KOPT-K1 (cell line): ENCODE results near the gene TTYH3.

ENCODE experiments used
- H3K27ac ChIP-seq: fragments of 200-600 bp; sonication (generic); 2 replicates; pipeline ENCODE4 v1.5.1; 2016; ENCODE audit warnings: antibody characterized with exemption, mild to moderate bottlenecking, low read depth, low read length; ENCODE audit not compliant: poor library complexity, severe bottlenecking
- H3K36me3 ChIP-seq: fragments of 200-600 bp; sonication (generic); 2 replicates; pipeline ENCODE4 v1.5.1; 2017; ENCODE audit warnings: antibody characterized with exemption, mild to moderate bottlenecking, low read length, moderate library complexity; ENCODE audit not compliant: insufficient read depth
- H3K9me3 ChIP-seq: fragments of 200-600 bp; sonication (generic); 2 replicates; pipeline ENCODE4 v1.5.1; 2017; ENCODE audit warnings: antibody characterized with exemption, low read length, mild to moderate bottlenecking; ENCODE audit not compliant: insufficient read depth, poor library complexity, severe bottlenecking

Gene TTYH3

DNA sequence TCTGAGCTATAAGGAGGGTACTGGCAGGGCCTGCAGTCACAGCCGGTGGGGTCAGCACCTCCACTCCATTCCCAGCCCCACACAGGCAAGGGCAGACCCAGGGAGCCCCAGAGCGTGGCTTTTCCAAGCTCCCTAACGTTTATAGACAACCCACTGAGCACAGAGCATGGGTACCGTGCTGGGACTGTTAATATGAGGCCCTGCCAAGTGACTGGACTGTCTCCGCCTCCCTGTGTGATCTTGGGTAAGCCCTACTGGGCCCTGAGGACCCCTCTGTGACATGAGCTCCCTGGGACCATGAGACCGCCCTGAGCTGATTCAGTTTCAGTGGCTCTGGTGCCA is 12.4 kb downstream of the TTYH3 start:
- Histone ChIP-seq H3K27ac (no peak overlapping the region), H3K36me3 (peaks cover 4% of the 10 kb centered on the region; the same call in 1 of the 2 replicates), H3K9me3 (no peaks in the 10 kb centered on the region)

DNA sequence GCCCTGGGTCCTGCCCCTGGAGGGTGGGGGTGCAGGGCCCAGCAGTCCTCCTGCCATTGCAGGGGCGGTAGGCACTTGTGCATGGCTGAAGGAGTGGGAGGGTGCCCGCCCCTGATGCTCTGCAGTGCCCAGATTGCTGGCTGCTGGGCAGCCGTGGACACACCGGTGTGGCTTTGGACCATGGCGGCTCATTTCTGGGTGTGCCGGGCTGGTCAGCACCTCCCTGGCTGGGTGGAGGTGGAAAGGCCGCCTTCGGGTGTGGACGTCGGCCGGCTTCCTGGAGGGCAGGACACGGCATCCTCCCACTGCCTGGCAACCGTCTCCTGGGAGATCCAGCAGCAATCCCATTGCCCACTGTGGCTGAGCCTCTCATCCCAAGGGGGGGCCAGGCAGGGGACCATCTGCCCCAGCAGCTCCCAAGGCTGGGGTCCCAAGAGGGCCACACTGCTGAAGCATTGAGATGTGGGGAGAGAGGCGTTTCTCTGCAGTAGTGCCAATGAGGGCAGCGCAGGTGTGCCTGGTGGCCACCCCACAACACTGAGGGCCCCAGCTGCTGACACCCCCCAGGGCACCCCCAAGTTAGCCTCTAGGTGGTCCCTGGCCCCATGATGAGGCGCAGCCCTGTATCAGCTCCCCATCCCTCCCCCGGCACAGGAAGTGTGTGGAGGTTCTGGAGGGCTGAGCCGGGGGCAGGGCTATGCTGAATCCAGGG is 12.9 kb downstream of the TTYH3 start:
- Histone ChIP-seq H3K9me3 (no peaks in the 10 kb centered on the region), H3K27ac (peak overlapping the region; percentile 43), H3K36me3 (peaks cover 4% of the 10 kb centered on the region; the same call in 1 of the 2 replicates)

- Histone ChIP-seq H3K36me3 (peaks cover 4% of the 10 kb centered on the region; the same call in 1 of the 2 replicates), H3K9me3 (no peaks in the 10 kb centered on the region), H3K27ac (peak overlapping the region; percentile 43)
Observed at GRCh38 chr7:2645274-2645868, 13.6 kb downstream of the TTYH3 start.

GRCh38 chr7:2646336-2646679 is 14.5 kb downstream of the TTYH3 start:
- Histone ChIP-seq H3K27ac (no peak overlapping the region), H3K9me3 (no peaks in the 10 kb centered on the region), H3K36me3 (peaks cover 4% of the 10 kb centered on the region; the same call in 1 of the 2 replicates)

GRCh38 chr7:2646680-2647571 is 15.1 kb downstream of the TTYH3 start:
- H3K9me3 ChIP-seq = no peaks in the 10 kb centered on the region
- peaks cover 7% of the 10 kb centered on the region; the same call in 1 of the 2 replicates for H3K36me3 ChIP-seq
- H3K27ac ChIP-seq = no peak overlapping the region

DNA sequence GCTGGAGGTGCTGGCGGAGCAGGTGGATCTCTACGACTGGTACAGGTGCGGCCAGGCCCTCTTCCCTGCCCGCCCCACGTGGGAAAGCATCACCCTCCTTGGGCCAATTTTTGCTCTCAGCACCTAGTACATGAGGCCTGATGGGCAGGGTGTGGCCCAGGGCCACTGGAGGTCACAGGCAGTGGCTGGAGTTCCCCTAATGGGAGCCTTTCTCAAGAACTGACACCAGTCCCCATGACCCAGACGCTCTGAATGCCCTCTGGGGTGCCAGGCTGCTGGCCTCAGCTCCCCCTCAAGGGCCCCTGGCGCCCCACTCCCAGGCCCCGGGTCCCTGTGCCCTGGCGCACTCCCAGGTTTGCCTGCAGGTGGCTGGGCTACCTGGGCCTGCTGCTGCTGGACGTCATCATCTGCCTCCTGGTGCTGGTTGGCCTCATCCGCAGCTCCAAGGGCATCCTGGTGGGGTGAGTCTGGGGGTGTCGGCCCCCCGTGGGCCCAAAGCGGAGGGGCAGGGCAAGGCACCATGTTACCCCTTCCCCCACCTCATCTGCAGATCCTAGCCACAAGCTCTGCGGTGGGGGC is 15.9 kb downstream of the TTYH3 start:
- H3K27ac ChIP-seq = no peak overlapping the region
- H3K9me3 ChIP-seq = no peaks in the 10 kb centered on the region
- H3K36me3 ChIP-seq = peaks cover 8% of the 10 kb centered on the region; the same call in 1 of the 2 replicates

GRCh38 chr7:2649139-2649838 is 17.5 kb downstream of the TTYH3 start:
- Histone ChIP-seq H3K27ac (no peak overlapping the region), H3K9me3 (no peaks in the 10 kb centered on the region), H3K36me3 (peaks cover 8% of the 10 kb centered on the region; the same call in 1 of the 2 replicates)

- Histone ChIP-seq H3K36me3 (peaks cover 8% of the 10 kb centered on the region; the same call in 1 of the 2 replicates), H3K27ac (no peak overlapping the region), H3K9me3 (no peaks in the 10 kb centered on the region)
Observed at GRCh38 chr7:2649991-2650390, 18.2 kb downstream of the TTYH3 start.

DNA sequence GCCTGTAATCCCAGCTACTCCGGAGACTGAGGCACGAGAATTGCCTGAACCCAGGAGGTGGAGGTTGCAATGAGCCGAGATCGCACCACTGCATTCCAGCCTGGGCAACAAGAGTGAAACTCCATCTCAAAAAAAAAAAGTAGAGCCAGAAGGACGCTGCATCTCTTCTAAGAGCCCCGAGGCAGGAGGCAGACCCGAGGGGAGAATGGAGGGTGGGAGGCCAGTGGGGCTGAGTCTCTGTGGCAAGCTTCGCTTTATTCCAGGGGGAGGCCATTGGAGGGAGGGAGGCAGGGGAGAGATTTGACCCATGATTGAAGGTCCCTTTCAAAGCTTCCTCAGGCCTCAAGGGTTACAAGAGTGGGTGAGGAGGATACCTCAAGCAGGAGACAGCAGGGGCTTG is 18.7 kb downstream of the TTYH3 start:
- no peaks in the 10 kb centered on the region for H3K9me3 ChIP-seq
- no peak overlapping the region for H3K27ac ChIP-seq
- H3K36me3 ChIP-seq = peaks cover 8% of the 10 kb centered on the region; the same call in 1 of the 2 replicates

- H3K36me3 ChIP-seq = peaks cover 8% of the 10 kb centered on the region; the same call in 1 of the 2 replicates
Observed at GRCh38 chr7:2651336-2651735, 19.6 kb downstream of the TTYH3 start.

GRCh38 chr7:2651847-2652735 is 20.3 kb downstream of the TTYH3 start:
- H3K36me3 ChIP-seq = peaks cover 8% of the 10 kb centered on the region; the same call in 1 of the 2 replicates
- no peak overlapping the region for H3K27ac ChIP-seq
- H3K9me3 ChIP-seq = no peaks in the 10 kb centered on the region

More at GRCh38 chr7:2651336-2651735, 19.6 kb downstream of the TTYH3 start:
- no peaks in the 10 kb centered on the region for H3K9me3 ChIP-seq
- H3K27ac ChIP-seq = no peak overlapping the region

GRCh38 chr7:2652736-2653060 is 20.9 kb downstream of the TTYH3 start:
- no peaks in the 10 kb centered on the region for H3K9me3 ChIP-seq
- H3K36me3 ChIP-seq = peaks cover 5% of the 10 kb centered on the region; the same call in 1 of the 2 replicates
- no peak overlapping the region for H3K27ac ChIP-seq

DNA sequence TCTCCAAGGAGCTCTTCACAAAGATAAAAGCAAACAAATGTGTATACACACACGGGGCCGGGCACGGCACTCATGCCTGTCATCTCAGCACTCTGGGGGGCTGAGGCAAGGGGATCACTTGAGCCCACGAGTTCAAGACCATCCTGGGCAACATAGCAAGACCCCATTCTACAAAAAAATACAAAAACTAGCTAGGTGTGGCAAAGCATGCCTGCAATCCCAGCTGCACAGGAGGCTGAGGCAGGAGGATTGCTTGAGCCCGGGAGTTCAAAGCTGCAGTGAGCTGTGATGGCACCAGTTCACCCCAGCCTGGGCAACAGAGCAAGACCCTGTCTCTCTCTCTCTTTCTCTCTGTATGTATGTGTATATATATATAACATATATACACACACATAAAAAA is 22.3 kb downstream of the TTYH3 start:
- Histone ChIP-seq H3K9me3 (no peaks in the 10 kb centered on the region), H3K27ac (no peak overlapping the region), H3K36me3 (peaks cover 4% of the 10 kb centered on the region; the same call in 1 of the 2 replicates)
